HG02973 (cell line): Measurements from ENCODE around the gene PYCARD.
"Not testable (repeated sequence)": the region's sequence is repeated elsewhere in the genome, so short reads cannot be mapped to it uniquely, and the experiment has no call there.

Experiments
- ATAC-seq: cut with Tn5 transposase; IDR thresholded peaks from one replicate; pipeline ENCODE4 v1.9.1; 2021; ENCODE audit warnings: moderate library complexity; ENCODE audit not compliant: unreplicated experiment

The PYCARD gene

GRCh38 chr16:31215287-31216162 lies 13.0 kb upstream of the PYCARD start:
- ATAC-seq = no peak

- no peak for ATAC-seq
These were observed 12.2 kb upstream of the PYCARD start for GRCh38 chr16:31214708-31215286.

GRCh38 chr16:31213877-31214707 lies 11.5 kb upstream of the PYCARD start, which contains the start of gene TRIM72:
Gene TRIM72 (plus strand): TSS chr16:31214119. CDS start chr16:31214739, 620 bp downstream.
- ATAC-seq = no peak

GRCh38 chr16:31213342-31213741 lies 10.8 kb upstream of the PYCARD start:
- no peak for ATAC-seq

- ATAC-seq = no peak
These were observed 4.2 kb upstream of the PYCARD start for GRCh38 chr16:31206776-31207175.

GRCh38 chr16:31204871-31205666 lies 2.5 kb upstream of the PYCARD start:
- ATAC-seq = no peak

GRCh38 chr16:31201582-31202413 lies 762 bp downstream of the PYCARD start:
- peak; percentile 49 for ATAC-seq

- ATAC-seq = no peak
These were observed 1.6 kb downstream of the PYCARD start for GRCh38 chr16:31200821-31201568.

- ATAC-seq = not testable (repeated sequence)
These were observed 2.4 kb downstream of the PYCARD start for GRCh38 chr16:31200111-31200510.

GRCh38 chr16:31199430-31200041 lies 3.0 kb downstream of the PYCARD start:
- no peak for ATAC-seq

- no peak for ATAC-seq
These were observed 4.2 kb downstream of the PYCARD start for GRCh38 chr16:31198207-31198882.

GRCh38 chr16:31196324-31197088 lies 6.1 kb downstream of the PYCARD start:
- ATAC-seq = no peak

- not testable (repeated sequence) for ATAC-seq
These were observed 6.7 kb downstream of the PYCARD start for GRCh38 chr16:31195861-31196260.

- ATAC-seq = no peak
These were observed 7.7 kb downstream of the PYCARD start for GRCh38 chr16:31194898-31195297.

- ATAC-seq = no peak
These were observed 8.7 kb downstream of the PYCARD start for GRCh38 chr16:31193874-31194273.

- no peak for ATAC-seq
These were observed 9.5 kb downstream of the PYCARD start for GRCh38 chr16:31192856-31193642.
